NB4 (cell line): ENCODE results near the gene CACNA2D3.

ENCODE experiments used
- MYC ChIP-seq: IDR thresholded peaks from 2 replicates; pipeline ENCODE4 v1.6.1; 2011; ENCODE audit warnings: low read depth, low read length
- POLR2A ChIP-seq: IDR thresholded peaks from 2 replicates; pipeline ENCODE4 v1.6.1; 2011; ENCODE audit warnings: mild to moderate bottlenecking; ENCODE audit not compliant: insufficient read length; ENCODE audit errors: extremely low read depth
- TF ChIP-seq, protein P1 (sequence below): IDR thresholded peaks from one replicate; pipeline ENCODE4 v1.5.1; 2012; ENCODE audit warnings: low read depth, low read length

DNA sequence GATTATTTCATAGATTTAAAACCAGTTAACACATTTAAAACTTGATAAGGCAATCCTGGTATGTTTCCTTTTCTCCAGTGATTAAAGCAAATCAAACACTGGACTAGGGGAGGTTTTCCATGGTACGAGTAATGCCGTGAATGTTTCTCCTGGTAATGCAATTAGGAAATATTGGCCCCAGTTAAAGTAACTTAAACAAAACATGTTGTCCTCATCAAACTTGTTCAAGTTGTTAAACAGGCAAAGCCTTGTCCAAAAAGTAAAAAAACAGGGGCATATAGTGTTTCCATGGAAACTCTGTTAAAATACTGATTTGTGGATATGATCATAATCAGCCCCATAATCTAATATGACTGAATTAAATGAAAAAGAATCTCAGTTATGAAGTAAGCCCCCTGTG is 818.6 kb downstream of the CACNA2D3 start:
- TF ChIP-seq POLR2A (no peak), MYC (no peak)
- TF ChIP-seq, protein P1, sequence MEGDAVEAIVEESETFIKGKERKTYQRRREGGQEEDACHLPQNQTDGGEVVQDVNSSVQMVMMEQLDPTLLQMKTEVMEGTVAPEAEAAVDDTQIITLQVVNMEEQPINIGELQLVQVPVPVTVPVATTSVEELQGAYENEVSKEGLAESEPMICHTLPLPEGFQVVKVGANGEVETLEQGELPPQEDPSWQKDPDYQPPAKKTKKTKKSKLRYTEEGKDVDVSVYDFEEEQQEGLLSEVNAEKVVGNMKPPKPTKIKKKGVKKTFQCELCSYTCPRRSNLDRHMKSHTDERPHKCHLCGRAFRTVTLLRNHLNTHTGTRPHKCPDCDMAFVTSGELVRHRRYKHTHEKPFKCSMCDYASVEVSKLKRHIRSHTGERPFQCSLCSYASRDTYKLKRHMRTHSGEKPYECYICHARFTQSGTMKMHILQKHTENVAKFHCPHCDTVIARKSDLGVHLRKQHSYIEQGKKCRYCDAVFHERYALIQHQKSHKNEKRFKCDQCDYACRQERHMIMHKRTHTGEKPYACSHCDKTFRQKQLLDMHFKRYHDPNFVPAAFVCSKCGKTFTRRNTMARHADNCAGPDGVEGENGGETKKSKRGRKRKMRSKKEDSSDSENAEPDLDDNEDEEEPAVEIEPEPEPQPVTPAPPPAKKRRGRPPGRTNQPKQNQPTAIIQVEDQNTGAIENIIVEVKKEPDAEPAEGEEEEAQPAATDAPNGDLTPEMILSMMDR, result no peak
